Neutrophil (primary cell): ENCODE data around the gene RAG2.
"Not testable (repeated sequence)": the region's sequence is repeated elsewhere in the genome, so short reads cannot be mapped to it uniquely, and the experiment has no call there.

Source experiments
- H3K27ac ChIP-seq: fragments of 200-600 bp; sonication (generic); 2 replicates; pipeline ENCODE4 v1.5.1; 2016; ENCODE audit warnings: mild to moderate bottlenecking, moderate library complexity
- H3K27me3 ChIP-seq: fragments of 200-600 bp; sonication (generic); 2 replicates; pipeline ENCODE4 v1.6.0; 2016; ENCODE audit warnings: mild to moderate bottlenecking
- H3K36me3 ChIP-seq: fragments of 200-600 bp; sonication (generic); 2 replicates; pipeline ENCODE4 v1.5.1; 2017
- H3K4me1 ChIP-seq, 2 experiments: fragments of 200-600 bp in 1 of 2; sonication (generic) in 1 of 2; 1 replicate in 1 of 2; 2 replicates in 1 of 2; pipeline versions ENCODE4 v1.5.1 to v1.6.1; 2013 to 2016; ENCODE audit warnings: low read depth in 1 of 2, low read length in 1 of 2, mild to moderate bottlenecking in 1 of 2, moderate library complexity in 1 of 2; ENCODE audit not compliant: control insufficient read depth in 1 of 2, insufficient read depth in 1 of 2
- H3K4me3 ChIP-seq, 2 experiments: fragments of 200-600 bp in 1 of 2; sonication (generic) in 1 of 2; 1 replicate in 1 of 2; 2 replicates in 1 of 2; pipeline ENCODE4 v1.5.1; 2013 to 2016; ENCODE audit warnings: low read depth in 1 of 2, low read length in 1 of 2, mild to moderate bottlenecking in 1 of 2, moderate library complexity in 1 of 2
- H3K9me3 ChIP-seq: fragments of 200-600 bp; sonication (generic); 2 replicates; pipeline ENCODE4 v1.5.1; 2016
- TF ChIP-seq, protein P1 (sequence below): fragments of 200-600 bp; sonication (generic); IDR thresholded peaks from 2 replicates; pipeline ENCODE4 v1.5.1; 2016; ENCODE audit warnings: antibody characterized with exemption

Gene RAG2

DNA sequence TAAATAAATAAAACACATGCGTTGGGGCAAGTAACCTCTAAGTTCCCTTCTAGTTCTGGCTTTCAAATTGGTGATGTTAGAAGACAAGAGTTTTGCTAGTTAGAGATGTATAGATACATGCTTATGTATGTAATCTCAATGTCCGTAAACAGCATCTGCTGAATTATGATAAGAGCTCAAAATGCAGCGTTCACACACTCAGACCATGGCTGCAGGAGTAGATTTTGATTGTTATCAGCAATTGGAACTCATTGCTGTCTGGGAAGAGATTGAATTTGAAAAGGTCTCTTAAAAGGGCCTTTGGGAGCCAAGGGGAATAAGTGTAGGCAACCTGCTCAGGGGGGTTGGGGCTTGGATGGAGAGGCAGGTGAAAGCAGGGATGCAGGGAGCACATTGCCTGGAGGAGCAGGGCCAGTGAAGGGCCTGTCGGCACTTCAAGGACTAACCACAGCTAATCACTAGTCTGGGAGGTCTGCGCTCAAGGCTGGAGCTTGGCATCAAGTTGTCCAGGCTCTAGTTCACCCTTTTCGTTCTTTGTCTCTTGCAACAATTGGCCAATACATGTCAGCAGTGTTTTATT is 32.9 kb downstream of the RAG2 start:
- Histone ChIP-seq H3K4me1 (no peaks in the 10 kb centered on the region), H3K36me3 (no peaks in the 10 kb centered on the region), H3K9me3 (no peaks in the 10 kb centered on the region), H3K27me3 (peaks cover 20% of the 10 kb centered on the region), H3K27ac (no peak overlapping the region), H3K4me3 (no peak overlapping the region)
- TF ChIP-seq, protein P1, sequence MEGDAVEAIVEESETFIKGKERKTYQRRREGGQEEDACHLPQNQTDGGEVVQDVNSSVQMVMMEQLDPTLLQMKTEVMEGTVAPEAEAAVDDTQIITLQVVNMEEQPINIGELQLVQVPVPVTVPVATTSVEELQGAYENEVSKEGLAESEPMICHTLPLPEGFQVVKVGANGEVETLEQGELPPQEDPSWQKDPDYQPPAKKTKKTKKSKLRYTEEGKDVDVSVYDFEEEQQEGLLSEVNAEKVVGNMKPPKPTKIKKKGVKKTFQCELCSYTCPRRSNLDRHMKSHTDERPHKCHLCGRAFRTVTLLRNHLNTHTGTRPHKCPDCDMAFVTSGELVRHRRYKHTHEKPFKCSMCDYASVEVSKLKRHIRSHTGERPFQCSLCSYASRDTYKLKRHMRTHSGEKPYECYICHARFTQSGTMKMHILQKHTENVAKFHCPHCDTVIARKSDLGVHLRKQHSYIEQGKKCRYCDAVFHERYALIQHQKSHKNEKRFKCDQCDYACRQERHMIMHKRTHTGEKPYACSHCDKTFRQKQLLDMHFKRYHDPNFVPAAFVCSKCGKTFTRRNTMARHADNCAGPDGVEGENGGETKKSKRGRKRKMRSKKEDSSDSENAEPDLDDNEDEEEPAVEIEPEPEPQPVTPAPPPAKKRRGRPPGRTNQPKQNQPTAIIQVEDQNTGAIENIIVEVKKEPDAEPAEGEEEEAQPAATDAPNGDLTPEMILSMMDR: no peak

DNA sequence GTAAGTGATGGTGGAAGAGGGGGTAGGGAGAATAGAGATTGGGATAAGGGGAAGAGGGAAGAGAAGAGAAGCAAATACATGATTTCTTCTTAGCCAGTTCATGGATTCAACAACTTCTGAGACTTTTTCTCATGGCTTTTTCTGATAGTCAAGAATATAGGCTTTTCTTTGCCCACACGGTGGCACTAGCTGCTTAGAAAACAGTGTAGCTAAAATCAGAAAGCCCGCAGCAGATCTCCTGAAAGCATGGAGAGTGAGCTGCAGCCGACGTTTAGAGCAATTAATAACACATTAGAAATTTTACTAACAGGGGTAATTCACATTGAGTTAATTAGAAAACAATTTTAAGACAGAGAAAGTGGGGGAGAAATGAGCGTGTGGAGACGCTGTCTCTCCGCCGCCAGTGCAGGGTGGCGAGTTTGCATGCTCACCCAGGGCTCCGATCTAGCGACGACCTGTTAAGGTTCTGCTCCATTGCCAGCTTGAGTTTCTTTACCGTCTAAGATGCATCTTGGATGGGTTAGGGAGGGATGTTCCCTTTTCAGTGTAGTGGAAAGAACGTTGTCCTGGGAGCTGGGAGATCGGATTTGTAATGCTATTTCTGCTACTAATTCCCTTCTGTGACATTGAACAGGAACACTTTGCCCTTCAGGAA is 33.5 kb downstream of the RAG2 start:
- Histone ChIP-seq H3K4me1 (no peaks in the 10 kb centered on the region), H3K9me3 (no peaks in the 10 kb centered on the region), H3K4me3 (no peak overlapping the region), H3K36me3 (no peaks in the 10 kb centered on the region), H3K27me3 (peaks cover 20% of the 10 kb centered on the region), H3K27ac (no peak overlapping the region)
- TF ChIP-seq, protein P1: no peak

DNA sequence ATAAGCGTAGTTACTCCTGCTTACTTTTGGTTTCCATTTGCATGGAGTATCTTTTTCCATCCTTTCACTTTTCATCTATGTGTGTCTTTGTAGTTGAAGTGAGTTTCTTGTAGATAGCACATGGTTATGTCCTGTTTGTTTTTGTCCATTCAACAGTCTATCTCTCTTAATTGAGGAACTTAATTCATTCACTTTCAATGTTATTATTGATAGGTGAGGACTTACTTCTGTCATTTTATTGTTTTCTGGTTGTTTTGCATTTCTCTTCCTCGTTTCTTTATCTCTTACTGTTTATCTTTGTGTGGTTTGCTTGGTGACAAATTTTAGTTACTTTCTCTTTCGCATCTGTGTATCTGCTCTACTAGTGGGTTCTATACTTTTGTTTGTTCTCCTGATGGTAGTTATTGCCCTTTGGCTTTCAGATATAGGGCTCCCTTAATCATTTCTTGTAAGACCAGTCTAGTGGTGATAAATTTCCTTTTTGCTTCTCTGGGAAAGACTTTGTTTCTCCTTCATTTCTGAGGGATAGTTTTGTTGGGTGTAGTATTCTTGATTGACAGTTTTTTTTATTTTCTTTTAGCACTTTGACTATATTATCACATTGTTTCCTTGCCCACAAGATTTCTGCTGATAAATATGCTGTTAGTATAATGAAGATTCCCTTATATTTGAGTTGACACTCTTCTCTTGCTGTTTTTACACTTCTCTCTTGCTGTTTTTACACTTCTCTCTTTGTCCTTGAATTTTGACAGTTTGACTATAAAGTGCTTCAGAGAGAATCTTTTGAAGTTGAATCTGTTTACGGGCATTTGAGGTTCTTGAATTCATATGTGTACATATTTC is 39.2 kb downstream of the RAG2 start:
- TF ChIP-seq, protein P1: no peak
- H3K4me1 ChIP-seq: no peaks in the 10 kb centered on the region
- H3K4me3 ChIP-seq: no peak overlapping the region
- H3K27me3 ChIP-seq: no peaks in the 10 kb centered on the region
- no peaks in the 10 kb centered on the region for H3K36me3 ChIP-seq
- H3K9me3 ChIP-seq: no peaks in the 10 kb centered on the region
- H3K27ac ChIP-seq: no peak overlapping the region

DNA sequence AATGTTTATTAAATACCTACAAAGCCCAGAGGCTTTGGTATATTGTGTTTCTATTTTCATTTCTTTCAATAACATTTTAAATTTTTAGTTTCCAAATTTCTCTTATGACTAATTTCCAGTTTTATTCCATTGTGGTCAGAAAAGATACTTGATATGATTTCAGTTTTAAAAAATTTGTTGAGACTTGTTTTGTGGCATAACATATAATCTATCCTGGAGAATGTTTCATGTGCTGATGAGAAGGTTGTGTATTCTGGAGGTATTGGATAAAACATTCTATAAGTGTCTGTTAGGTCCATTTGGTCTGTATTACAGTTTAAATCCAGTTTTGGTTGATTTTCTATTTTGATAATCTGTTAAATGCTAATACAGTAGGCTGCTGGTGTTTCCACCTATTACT is 40.0 kb downstream of the RAG2 start:
- H3K27me3 ChIP-seq: no peaks in the 10 kb centered on the region
- TF ChIP-seq, protein P1: no peak
- no peak overlapping the region for H3K4me3 ChIP-seq
- no peak overlapping the region for H3K27ac ChIP-seq
- H3K9me3 ChIP-seq: no peaks in the 10 kb centered on the region
- H3K36me3 ChIP-seq: no peaks in the 10 kb centered on the region
- H3K4me1 ChIP-seq: no peaks in the 10 kb centered on the region

DNA sequence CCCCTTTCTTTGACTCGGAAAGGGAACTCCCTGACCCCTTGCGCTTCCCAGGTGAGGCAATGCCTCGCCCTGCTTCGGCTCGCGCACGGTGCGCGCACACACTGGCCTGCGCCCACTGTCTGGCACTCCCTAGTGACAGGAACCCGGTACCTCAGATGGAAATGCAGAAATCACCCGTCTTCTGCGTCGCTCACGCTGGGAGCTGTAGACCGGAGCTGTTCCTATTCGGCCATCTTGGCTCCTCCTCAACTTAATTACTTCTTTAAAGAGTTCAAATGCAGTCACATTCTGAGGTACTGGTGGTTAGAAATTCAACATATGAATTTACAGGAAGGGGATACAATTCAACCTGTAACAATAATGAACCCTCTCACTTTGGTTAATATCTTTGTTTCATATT is 40.6 kb downstream of the RAG2 start:
- H3K27ac ChIP-seq, H3K27me3 ChIP-seq, H3K4me1 ChIP-seq, H3K36me3 ChIP-seq, H3K9me3 ChIP-seq, H3K4me3 ChIP-seq: not testable (repeated sequence)
